ENCODE data around the gene PIR. TPM values are rescaled to one million over a fixed set of nuclear protein-coding genes. Genes with fewer than 3 reads are reported as not detected.

The PIR gene
- total and polyA plus RNA-seq, 2 of the 8 experiments (the other 6 are each of a cell fraction or from before 2014, with no cell fraction given), result 6.4 to 10.3 TPM

DNA sequence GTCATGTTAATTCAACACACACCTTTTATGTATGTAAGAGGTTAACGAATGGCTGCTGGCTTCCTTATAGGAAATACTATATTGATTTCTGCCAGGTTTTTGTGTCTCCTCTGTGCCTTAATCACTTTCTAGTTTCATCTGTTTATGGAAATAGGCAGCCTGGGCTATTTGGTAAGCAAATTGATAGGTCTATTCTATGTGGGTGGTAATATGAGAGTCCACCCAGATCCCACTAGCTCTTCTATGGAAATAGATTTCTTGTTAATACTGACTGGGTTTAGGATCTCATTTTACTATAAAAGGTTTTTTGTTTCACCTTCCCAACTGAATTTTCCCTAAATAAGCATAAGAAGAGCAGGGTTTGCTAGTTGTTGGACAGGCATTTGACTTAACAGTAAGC, 11.5 kb upstream of the PIR start (continued):
- TF ChIP-seq HDAC2 (IDR thresholded peaks at IDR 0.05; ENCODE audit: borderline replicate concordance in 1 of 2, low read depth in 2 of 2, low read length in 2 of 2), result no peak
- no peak for TF ChIP-seq ATF2 (IDR thresholded peaks at IDR 0.05; ENCODE audit: low read length)

Data from H1 (cell line).